ENCODE results near the gene FBL. TPM values are rescaled to one million over a fixed set of nuclear protein-coding genes. Genes with fewer than 3 reads are reported as not detected.

The FBL gene
- total RNA-seq, 1 experiment from 2014 or later = 186 TPM

GRCh38 chr19:39874404-39874803, 28.2 kb upstream of the FBL start:
- no peaks in the 10 kb centered on the region for H4K20me1 ChIP-seq (ENCODE audit: low read length)
- H3K9me3 ChIP-seq (ENCODE audit: low read length) = no peaks in the 10 kb centered on the region
- CTCF ChIA-PET = no interaction called here
- H3K36me3 ChIP-seq (ENCODE audit: low read depth, low read length) = no peaks in the 10 kb centered on the region
- intact Hi-C loops (cut with micrococcal nuclease) = no loop called here
- H3K9ac ChIP-seq (ENCODE audit: low read length) = no peak overlapping the region
- H3K4me2 ChIP-seq (ENCODE audit: low read length) = no peak overlapping the region
- no peaks in the 10 kb centered on the region for H3K9me2 ChIP-seq (replicated peaks; ENCODE audit: low read length)
- no peak overlapping the region for H2AFZ ChIP-seq (ENCODE audit: low read length)
- no peaks in the 10 kb centered on the region for H3K4me1 ChIP-seq (ENCODE audit: insufficient read depth, low read length)
- TF ChIP-seq EZH2phosphoT487 (IDR thresholded peaks at IDR 0.05; ENCODE audit: borderline replicate concordance, low read length) (no peak), CTCF (conservative IDR thresholded peaks at IDR 0.05; ENCODE audit: low read depth, low read length) (no peak), EZH2 (IDR thresholded peaks at IDR 0.05; ENCODE audit: low read length, unreplicated experiment) (no peak)
- no peaks in the 10 kb centered on the region for H3K79me2 ChIP-seq (ENCODE audit: low read length)
- no peak overlapping the region for H3K4me3 ChIP-seq (ENCODE audit: low read length)
- no peaks in the 10 kb centered on the region for H3F3A ChIP-seq (ENCODE audit: low read length, unreplicated experiment)
- H3K27me3 ChIP-seq (ENCODE audit: low read length) = no peaks in the 10 kb centered on the region
- POLR2A ChIA-PET (ENCODE audit: unreplicated experiment) = no interaction called here
- no peak overlapping the region for H3K27ac ChIP-seq (ENCODE audit: low read length)
- DNase-seq = no peak
- ATAC-seq = no peak
- no TSS peak for BruUV-seq (replicated peaks)

- no peaks in the 10 kb centered on the region for H3K9me2 ChIP-seq (replicated peaks; ENCODE audit: low read length)
- H3K4me2 ChIP-seq (ENCODE audit: low read length) = no peak overlapping the region
- ChIA-PET CTCF (no interaction called here), POLR2A (ENCODE audit: unreplicated experiment) (no interaction called here)
- H4K20me1 ChIP-seq (ENCODE audit: low read length) = no peaks in the 10 kb centered on the region
- H3K4me3 ChIP-seq (ENCODE audit: low read length) = no peak overlapping the region
- ATAC-seq (no peak), DNase-seq (no peak)
- TF ChIP-seq EZH2 (IDR thresholded peaks at IDR 0.05; ENCODE audit: low read length, unreplicated experiment) (no peak), CTCF (conservative IDR thresholded peaks at IDR 0.05; ENCODE audit: low read depth, low read length) (no peak), EZH2phosphoT487 (IDR thresholded peaks at IDR 0.05; ENCODE audit: borderline replicate concordance, low read length) (no peak)
- H3K4me1 ChIP-seq (ENCODE audit: insufficient read depth, low read length) = no peaks in the 10 kb centered on the region
- no peaks in the 10 kb centered on the region for H3K27me3 ChIP-seq (ENCODE audit: low read length)
- H3F3A ChIP-seq (ENCODE audit: low read length, unreplicated experiment) = no peaks in the 10 kb centered on the region
- no peak overlapping the region for H2AFZ ChIP-seq (ENCODE audit: low read length)
- no TSS peak for BruUV-seq (replicated peaks)
- intact Hi-C loops (cut with micrococcal nuclease) = no loop called here
- no peaks in the 10 kb centered on the region for H3K79me2 ChIP-seq (ENCODE audit: low read length)
- no peak overlapping the region for H3K27ac ChIP-seq (ENCODE audit: low read length)
- no peaks in the 10 kb centered on the region for H3K9me3 ChIP-seq (ENCODE audit: low read length)
- H3K36me3 ChIP-seq (ENCODE audit: low read depth, low read length) = no peaks in the 10 kb centered on the region
- H3K9ac ChIP-seq (ENCODE audit: low read length) = no peak overlapping the region
Observed at GRCh38 chr19:39873385-39873784, 27.2 kb upstream of the FBL start.

GRCh38 chr19:39871886-39872866, 26.0 kb upstream of the FBL start:
- no peaks in the 10 kb centered on the region for H3K36me3 ChIP-seq (ENCODE audit: low read depth, low read length)
- no peaks in the 10 kb centered on the region for H3K4me1 ChIP-seq (ENCODE audit: insufficient read depth, low read length)
- TF ChIP-seq EZH2 (IDR thresholded peaks at IDR 0.05; ENCODE audit: low read length, unreplicated experiment) (no peak), CTCF (conservative IDR thresholded peaks at IDR 0.05; ENCODE audit: low read depth, low read length) (no peak), EZH2phosphoT487 (IDR thresholded peaks at IDR 0.05; ENCODE audit: borderline replicate concordance, low read length) (no peak)
- H3K27ac ChIP-seq (ENCODE audit: low read length) = no peak overlapping the region
- H3F3A ChIP-seq (ENCODE audit: low read length, unreplicated experiment) = no peaks in the 10 kb centered on the region
- H3K79me2 ChIP-seq (ENCODE audit: low read length) = no peaks in the 10 kb centered on the region
- H3K9ac ChIP-seq (ENCODE audit: low read length) = no peak overlapping the region
- intact Hi-C loops (cut with micrococcal nuclease) = no loop called here
- POLR2A ChIA-PET (ENCODE audit: unreplicated experiment) = no interaction called here
- no TSS peak for BruUV-seq (replicated peaks)
- no peaks in the 10 kb centered on the region for H3K27me3 ChIP-seq (ENCODE audit: low read length)
- no peak overlapping the region for H3K4me2 ChIP-seq (ENCODE audit: low read length)
- CTCF ChIA-PET = no interaction called here
- H2AFZ ChIP-seq (ENCODE audit: low read length) = no peak overlapping the region
- H3K4me3 ChIP-seq (ENCODE audit: low read length) = no peak overlapping the region
- no peaks in the 10 kb centered on the region for H3K9me2 ChIP-seq (replicated peaks; ENCODE audit: low read length)
- H4K20me1 ChIP-seq (ENCODE audit: low read length) = no peaks in the 10 kb centered on the region
- no peaks in the 10 kb centered on the region for H3K9me3 ChIP-seq (ENCODE audit: low read length)
- no peak for ATAC-seq
- no peak for DNase-seq

Data from PC-3 (cell line).